Adrenal gland (tissue), 5 donors: ENCODE measurements around the gene GSK3B.

Source experiments
- POLR2A ChIP-seq, 2 donors: fragments of 450-650 bp; IDR thresholded peaks; one replicate each; pipeline ENCODE4 v1.6.1; 2017; ENCODE audit warnings: antibody characterized with exemption in 2 of 2, mild to moderate bottlenecking in 2 of 2, moderate library complexity in 1 of 2
- TF ChIP-seq, protein P1 (sequence below), 6 experiments: fragments of 450-650 bp in 4 of 6; fragments of 200-600 bp in 2 of 6; sonication (generic) in 1 of 6; IDR thresholded peaks; 1 replicate in 5 of 6; 2 replicates in 1 of 6; pipeline versions ENCODE4 v1.5.1 to v1.8.0; 2016 to 2021; ENCODE audit warnings: antibody characterized with exemption in 6 of 6, mild to moderate bottlenecking in 2 of 6, moderate library complexity in 1 of 6
- donor health status: DM: no; HTN: no; CAD: no.

DNA sequence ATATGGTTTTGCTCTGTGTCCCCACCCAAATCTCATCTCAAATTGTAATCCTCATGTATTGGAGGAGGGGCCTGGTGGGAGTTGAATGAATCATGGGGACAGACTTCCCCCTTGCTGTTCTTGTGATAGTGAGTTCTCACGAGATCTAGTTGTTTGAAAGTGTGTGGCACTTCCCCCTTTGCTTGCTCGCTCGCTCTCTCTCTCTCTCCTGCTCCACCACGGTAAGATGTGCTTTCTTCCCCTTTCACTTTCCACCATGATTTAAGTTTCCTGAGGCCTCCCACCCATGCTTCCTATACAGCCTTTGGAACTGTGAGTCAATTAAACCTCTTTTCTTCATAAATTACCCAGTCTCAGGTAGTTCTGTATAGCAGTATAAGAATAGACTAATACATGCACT lies 60.7 kb downstream of the GSK3B start:
- TF ChIP-seq, protein P1, sequence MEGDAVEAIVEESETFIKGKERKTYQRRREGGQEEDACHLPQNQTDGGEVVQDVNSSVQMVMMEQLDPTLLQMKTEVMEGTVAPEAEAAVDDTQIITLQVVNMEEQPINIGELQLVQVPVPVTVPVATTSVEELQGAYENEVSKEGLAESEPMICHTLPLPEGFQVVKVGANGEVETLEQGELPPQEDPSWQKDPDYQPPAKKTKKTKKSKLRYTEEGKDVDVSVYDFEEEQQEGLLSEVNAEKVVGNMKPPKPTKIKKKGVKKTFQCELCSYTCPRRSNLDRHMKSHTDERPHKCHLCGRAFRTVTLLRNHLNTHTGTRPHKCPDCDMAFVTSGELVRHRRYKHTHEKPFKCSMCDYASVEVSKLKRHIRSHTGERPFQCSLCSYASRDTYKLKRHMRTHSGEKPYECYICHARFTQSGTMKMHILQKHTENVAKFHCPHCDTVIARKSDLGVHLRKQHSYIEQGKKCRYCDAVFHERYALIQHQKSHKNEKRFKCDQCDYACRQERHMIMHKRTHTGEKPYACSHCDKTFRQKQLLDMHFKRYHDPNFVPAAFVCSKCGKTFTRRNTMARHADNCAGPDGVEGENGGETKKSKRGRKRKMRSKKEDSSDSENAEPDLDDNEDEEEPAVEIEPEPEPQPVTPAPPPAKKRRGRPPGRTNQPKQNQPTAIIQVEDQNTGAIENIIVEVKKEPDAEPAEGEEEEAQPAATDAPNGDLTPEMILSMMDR (IDR thresholded peaks at IDR 0.05): no peak
- no peak for TF ChIP-seq POLR2A (IDR thresholded peaks at IDR 0.05)
